GM12892 (cell line): Measurements from ENCODE around the gene MYOM1.
"Not testable (repeated sequence)": the region's sequence is repeated elsewhere in the genome, so short reads cannot be mapped to it uniquely, and the experiment has no call there.

Experiments
- DNase-seq: peaks from one replicate; pipeline ENCODE4 v3.0.0; 2011; ENCODE audit not compliant: insufficient read length
- FAIRE-seq: peaks from 2 replicates; lab custom pipeline; 2011; peaks lifted over from hg19 to GRCh38; lab: Jason Lieb, UNC
- POLR2A ChIP-seq: IDR thresholded peaks from 2 replicates; pipeline ENCODE4 v1.6.1; 2011; ENCODE audit warnings: low read depth, low read length, control low read depth
- POLR2AphosphoS5 ChIP-seq: IDR thresholded peaks from 2 replicates; pipeline ENCODE4 v1.6.1; 2011; ENCODE audit warnings: low read depth, low read length, control low read depth
- TAF1 ChIP-seq: IDR thresholded peaks from 2 replicates; pipeline ENCODE4 v1.6.1; 2011; ENCODE audit warnings: low read depth, mild to moderate bottlenecking, control low read depth, low read length, borderline replicate concordance

The MYOM1 gene

DNA sequence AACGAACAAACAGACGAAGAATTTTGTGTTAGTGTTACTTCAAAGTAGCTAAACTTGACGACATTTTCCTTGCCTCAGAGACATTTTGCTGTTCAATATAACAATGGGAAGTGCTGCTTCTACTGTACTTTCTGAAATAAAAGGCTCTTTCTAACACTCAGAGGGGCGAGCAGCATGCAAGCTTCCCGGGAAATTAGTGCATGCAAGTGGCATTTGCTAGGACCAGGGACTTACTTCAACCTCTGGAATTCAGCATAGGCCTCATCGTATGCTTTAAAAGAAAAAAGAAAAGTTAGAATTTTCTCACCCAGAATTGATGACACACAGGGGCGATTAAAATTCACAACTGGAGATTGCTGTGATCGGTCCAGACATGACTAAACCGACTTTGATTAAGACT, 144.3 kb downstream of the MYOM1 start:
- DNase-seq (no peak), FAIRE-seq (no peak)
- TF ChIP-seq POLR2A (no peak), TAF1 (no peak), POLR2AphosphoS5 (no peak)

DNA sequence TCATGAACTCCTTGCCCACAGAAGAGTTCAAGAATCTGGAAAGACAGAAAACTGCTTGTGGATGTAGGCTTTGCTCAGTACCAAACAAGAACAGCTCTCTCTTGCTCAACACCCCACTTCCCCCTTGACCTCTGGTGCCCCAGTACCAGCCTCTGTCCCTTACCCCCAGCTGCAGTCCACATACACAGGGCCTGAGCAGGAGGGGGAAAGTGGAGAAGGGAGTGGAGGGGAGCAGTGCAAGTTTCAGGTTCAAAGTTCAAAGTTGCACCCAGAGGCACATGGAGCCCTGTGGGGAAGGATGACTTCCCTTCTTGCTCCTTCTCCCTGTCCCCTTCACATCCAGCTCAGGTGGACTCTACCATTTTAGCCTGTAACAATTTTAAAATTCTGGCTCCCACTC, 145.7 kb downstream of the MYOM1 start:
- FAIRE-seq (no peak), DNase-seq (no peak)
- TF ChIP-seq POLR2AphosphoS5 (no peak), TAF1 (no peak)

DNA sequence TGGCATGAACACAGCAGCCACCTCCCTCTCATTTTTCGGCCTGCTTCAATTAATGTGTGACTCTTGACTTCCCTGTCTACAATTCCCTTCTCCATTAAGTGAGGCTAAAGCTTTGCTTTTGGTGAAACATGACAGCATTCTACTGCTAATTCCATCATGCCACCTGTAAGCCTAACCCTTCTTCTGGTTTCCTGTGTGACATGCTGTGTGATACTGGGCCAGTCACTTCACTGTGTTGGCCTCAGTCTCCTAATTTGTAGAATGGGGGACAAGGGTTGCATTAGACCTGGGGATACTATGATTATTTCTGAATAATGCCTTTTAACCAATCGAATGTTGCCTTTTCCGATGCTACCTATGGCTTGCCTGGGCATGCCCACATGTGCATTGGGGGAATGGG, 146.4 kb downstream of the MYOM1 start:
- FAIRE-seq, DNase-seq: not testable (repeated sequence)

DNA sequence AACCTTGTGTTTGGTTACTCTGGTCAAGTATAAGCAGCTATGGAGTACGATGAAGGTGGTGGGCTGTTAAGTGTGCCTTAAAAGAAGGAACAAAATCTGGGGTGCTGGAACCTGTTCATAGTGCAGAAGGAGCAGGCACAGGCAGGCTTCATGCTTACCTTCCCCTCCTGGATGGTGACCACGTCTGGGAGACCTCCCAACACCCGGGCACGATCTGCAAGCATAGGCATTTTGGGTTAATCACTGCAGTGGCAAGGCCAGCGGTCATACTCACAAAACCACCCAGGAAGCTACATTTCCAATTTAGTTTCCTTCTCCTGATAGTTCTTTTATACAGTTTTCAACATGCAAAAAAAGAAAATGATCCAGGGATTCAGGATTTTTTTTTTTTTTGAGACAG, 148.1 kb downstream of the MYOM1 start:
- no peak for DNase-seq
- no peak for FAIRE-seq
- TF ChIP-seq TAF1 (no peak), POLR2A (no peak), POLR2AphosphoS5 (no peak)

DNA sequence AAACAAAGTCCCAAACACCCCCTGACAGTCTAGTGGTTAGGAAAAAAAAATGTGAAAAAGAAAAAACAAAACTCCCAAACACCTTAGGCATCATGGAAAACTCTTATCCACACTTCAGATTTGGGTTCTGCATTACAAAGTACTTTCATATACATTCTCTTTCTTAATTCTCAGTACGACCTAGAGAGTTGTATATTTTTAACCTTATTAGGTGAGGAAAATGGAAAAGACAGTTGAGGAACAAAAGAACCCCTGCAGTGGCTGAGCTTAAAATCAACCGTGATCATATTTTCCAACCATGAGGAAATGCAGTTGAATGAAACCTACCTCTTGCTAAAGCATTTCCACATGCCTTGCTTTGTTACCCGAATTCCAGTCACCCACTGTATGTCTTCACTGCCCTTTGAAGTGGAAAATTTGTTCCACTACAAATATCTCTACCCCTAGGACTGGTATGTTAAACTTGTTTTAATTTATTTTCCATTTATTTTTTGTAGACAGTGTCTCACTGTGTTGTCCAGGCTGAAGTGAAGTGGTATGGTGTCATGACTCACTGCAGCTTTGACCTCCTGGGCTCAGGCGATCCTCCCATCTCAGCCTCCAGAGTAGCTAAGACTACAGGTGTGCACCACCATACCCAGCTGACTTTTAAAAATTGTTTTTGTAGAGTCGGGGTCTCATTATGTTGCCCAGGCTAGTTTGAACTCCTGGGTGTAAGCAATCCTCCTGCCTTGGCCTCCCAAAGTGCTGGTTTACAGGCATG, 149.9 kb downstream of the MYOM1 start:
- FAIRE-seq (no peak), DNase-seq (no peak)
- no peak for TF ChIP-seq TAF1
- no peak for TF ChIP-seq POLR2A
- TF ChIP-seq POLR2AphosphoS5, result no peak

DNA sequence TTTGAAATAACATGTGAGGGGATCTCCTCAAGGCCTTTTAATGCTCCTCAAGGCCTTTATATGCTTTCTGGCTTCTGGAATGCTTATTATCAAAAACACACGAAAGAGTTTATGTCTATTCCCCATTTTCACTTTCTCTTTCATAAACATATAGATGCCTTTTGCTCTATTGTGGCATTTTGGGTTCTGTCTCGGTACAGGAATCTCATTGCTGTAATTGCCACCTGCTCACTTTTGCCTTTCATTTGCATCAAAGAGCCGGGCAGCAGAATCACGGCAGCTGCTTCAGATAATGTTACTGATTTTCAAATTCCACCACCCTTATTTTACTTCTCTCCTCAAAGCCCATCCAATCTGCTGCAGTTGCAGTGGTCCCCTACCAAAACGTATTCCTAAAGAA, 152.0 kb downstream of the MYOM1 start:
- TF ChIP-seq POLR2AphosphoS5, result no peak
- TF ChIP-seq TAF1, result no peak
- no peak for DNase-seq
- no peak for FAIRE-seq

DNA sequence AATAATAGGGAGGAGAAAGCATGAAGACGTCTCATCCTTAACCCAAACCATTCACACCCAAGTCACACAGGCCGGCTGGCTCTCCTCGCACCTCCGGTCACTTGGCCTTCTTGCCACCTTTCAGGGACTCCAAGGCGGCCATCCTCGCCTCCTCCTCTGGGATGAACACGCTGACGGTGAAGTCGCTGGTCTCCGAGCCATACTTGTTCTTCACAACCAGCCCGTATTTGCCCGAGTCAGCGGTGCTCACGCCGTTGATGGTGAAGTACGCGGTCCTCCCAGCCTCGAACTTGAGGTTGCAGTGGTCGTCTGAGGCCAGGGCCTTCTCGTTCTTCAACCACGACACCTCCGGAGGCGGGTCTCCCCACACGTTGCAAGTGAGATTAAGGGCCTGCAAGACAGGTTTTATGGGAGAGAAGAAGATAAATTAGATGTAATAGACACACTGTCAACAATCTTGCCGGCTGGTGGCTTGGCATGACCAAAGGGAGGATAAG, 152.6 kb downstream of the MYOM1 start:
- no peak for TF ChIP-seq POLR2AphosphoS5
- FAIRE-seq (no peak), DNase-seq (no peak)

DNA sequence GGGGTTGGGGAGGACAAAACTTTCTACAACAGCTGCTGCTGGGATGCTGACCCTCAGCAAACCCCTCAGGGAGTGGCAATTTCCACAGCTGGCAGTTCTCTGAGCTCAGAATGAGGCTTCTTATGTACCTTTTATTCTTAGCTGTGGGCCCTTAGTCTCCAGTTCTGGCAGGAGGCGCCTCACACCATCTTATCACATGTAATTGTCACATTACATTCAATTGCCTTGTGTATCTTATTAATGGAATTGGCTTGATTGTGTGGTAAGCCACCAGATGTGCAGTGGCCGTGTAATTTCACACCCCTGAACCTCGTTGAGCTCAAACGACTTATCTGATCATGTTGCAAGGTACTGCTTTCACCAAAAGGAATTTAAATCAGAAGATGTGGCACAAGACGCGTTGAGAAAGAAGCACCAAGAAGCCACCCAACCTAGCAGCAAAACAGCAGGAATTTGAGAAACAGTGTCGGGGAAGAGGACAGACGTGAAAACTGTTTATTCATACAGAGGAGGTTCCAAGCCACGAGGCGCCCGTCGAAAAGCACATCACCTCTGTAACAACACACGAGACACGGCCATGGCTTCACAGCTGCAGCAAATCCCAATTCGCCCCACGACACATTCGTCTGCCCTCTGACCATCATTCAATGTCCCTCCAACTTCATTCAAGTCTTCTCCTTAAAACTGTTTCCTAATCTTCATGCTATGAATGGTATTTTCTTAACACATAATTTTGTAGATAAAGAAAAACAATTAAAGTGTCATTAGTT, 153.2 kb downstream of the MYOM1 start:
- no peak for DNase-seq
- no peak for FAIRE-seq
- no peak for TF ChIP-seq TAF1

DNA sequence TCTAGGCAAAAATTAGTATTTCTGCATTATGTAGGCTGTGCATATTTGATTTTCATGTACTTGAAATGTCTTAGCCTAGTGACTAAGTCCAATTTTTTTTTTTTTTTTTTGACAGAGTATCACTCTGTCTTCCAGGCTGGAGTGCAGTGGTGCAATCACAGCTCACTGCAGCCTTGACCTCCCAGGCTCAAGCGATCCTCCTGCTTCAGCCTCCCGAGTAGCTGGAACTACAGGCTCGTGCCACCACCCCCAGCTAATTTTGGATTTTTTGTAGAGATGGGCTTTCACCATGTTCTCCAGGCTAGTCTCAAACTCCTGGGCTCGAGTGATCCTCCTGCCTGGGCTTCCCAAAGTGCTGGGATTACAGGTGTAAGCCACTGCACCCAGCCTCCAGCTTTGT, 156.0 kb downstream of the MYOM1 start:
- not testable (repeated sequence) for FAIRE-seq, DNase-seq

DNA sequence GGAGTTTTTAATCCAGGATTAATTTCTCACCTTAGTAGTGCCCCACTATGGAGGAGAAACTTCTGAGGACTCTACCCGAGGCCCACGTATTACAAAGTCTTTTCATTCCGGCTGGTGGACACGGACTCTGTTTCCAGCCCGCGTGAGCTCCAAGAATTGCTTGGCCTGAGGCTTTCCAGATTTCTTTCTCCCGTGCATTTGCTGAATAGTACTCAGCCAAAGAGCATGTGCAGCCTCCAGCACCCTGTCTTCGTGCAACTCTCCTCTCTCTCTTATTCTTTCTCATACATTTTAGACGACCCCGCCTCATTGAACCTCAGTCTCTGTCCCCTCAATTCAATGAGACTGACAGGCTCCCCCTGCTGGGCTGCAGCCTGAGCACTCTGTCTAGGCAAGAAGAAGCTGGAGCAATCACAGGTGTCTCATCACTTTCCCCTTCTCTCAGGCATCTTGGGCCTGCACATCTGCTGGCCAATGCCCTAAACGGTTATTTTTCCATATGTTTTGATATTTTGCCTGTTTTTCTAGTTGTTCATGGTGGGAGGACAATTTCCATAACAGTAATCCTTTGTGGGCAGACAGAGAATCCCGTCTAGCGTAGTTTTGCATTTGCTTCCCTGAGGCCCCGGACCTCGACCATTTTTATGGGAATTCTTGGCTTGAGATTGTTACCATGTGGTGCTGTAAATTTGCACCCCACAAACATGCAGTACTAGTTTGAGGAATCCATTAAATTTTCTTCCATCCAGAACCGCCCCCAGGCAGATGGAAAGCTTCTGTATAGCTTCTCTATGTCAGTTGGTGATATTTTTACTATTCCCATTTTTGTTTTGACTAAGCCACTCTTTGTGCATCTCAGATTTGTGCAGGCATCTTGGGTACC, 156.7 kb downstream of the MYOM1 start:
- no peak for TF ChIP-seq POLR2A
- no peak for TF ChIP-seq POLR2AphosphoS5
- TF ChIP-seq TAF1, result no peak
- FAIRE-seq (no peak), DNase-seq (no peak)

DNA sequence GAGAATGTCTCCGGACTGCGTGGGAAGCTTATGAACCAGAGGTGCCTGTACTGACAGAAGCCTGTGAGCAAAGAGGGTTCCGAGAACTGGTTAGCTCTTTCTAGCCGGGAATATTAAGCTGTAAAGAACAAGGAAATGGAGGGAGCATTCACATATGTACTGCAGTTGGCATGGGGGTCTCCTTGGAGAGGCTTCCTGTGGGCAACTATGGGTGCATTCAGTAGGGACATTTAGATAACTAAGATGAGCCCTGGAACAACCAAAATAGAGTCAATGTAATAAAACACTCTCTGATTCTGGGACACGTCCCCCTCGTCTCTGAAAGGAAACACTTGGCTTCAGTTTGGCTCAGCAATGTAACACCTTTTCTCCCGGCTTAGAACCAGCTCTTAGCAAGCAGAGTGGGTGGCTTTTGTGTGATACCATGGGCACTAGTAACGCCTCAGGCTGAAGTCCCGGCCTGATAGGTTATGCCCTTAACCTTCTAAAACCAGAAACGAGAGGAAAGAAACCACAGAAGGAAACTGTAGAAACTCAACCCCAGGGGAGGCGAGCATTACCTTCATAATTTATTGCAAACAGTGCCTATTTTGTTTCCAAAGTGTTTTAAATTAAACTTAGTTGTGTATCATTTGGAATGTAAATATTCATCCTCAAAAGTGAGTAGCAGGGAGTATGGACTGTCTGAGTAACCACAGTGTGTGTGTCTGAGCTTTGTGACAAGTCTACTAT, 158.0 kb downstream of the MYOM1 start:
- DNase-seq (no peak), FAIRE-seq (peak; percentile 51)
- TF ChIP-seq POLR2A, result no peak
- TF ChIP-seq TAF1, result no peak
- no peak for TF ChIP-seq POLR2AphosphoS5
